ENCODE results near the gene ZNF76.

ZNF76 gene

DNA sequence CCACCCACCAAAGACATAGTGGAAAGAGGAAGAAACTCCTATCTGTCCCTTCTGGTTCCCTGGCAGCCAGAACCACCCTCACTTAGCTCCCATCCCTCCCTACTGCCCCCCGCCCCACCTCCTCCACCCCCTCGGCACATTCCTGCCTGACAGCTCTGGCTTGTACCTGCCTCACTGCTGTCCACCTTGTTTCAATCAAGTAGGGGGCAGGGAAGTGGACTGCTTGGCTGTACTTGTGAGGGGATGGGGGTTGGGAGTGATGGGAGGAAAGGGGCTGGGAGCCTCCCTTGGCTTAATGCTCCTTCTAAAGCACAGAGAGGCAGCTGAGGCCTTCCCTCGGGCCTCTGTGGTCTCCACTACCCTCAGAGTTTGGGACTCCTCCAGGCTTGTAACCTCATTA is 22.1 kb upstream of the ZNF76 start:
- DNase-seq (ENCODE audit: low read depth in 2 of 2), result no peak

DNA sequence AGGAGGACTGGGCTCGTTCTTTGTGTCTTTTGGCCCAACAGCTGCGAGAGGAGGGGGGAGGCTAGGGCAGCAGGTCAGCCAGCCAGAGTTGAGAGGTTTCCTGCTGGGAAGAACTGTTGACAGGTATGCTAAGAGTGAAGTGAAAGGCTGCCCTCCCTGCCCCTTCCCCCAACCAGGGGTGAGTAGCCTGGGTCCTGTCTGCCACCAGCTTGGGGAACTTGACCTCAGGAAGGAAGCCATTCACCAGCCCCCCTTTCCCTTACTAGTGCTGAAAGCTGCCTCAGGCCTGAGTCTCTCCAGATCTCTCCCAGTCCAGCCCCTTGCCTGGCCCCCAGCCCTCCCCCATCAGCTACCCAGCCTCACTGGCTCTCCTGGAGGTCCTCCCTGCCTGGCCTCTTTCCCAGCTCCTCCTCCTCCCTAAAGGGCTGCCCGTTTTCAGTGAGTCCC is 20.7 kb upstream of the ZNF76 start:
- DNase-seq (ENCODE audit: low read depth in 2 of 2), result no peak

DNA sequence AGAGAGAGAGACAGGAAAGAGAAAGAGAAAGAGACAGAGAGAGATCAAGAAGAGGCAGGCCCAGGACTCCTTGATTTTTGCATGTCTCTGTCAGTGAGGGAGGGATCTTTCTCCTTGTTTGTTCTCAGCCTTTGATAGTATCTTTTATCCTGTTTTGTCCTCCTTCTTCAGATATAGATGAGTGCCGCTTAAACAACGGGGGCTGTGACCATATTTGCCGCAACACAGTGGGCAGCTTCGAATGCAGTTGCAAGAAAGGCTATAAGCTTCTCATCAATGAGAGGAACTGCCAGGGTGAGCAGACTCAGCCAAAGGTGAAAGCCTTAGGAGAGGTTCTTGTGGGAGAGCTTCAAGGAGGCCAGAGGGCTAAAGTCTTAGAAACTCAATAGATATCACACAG is 20.0 kb upstream of the ZNF76 start:
- no peak for DNase-seq (ENCODE audit: low read depth in 2 of 2)

DNA sequence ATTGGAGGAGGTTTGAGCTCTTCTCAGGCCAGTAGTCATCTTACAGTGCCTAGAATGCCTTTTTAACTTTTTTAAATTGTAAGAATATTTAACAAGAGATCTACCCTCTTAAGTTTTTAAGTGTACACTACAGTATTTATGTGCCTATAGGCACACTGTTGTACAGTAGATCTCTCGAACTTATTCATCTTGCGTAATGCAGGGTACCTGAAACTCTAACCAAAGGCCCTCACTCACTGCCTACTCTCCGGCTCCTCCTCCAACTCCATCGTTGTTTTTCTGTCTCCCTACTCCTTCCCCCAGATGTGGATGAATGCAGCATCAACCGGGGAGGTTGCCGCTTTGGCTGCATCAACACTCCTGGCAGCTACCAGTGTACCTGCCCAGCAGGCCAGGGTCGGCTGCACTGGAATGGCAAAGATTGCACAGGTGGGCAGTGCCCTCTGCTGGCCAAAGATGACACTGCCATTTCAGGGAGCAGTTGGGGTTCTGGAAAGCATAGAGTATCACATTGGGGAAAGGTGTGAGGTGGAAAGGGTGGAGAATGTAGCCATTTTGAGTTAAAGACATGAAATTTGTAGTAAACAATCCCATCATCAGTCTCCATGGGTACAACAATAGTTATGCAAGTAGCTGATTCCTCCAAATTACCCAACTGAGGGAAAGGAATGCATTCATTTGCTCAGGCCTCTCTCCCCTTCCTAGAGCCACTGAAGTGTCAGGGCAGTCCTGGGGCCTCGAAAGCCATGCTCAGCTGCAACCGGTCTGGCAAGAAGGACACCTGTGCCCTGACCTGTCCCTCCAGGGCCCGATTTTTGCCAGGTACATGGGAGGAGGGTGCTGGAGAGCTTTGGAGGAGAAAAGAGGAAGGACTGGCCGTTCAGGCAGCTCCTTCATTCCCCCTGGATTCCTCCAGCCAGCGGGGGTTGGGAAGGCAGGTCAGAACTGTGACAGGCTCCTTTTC is 18.4 kb upstream of the ZNF76 start:
- peak; percentile 35 to 49 for DNase-seq (ENCODE audit: low read depth in 2 of 2)

DNA sequence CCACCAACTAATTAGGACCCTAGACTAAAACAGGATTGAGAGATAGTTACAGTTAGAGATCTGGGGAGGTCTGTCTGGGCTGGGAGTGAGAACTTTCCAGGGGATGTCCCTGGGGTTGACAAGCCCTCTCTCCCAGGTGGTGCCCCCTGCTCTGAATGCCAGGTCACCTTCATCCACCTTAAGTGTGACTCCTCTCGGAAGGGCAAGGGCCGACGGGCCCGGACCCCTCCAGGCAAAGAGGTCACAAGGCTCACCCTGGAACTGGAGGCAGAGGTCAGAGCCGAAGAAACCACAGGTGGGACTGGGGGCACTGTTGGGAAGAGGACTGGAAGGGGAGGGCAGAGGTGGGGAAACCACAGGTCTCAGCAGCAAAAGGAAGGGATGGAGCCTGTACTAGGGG is 17.0 kb upstream of the ZNF76 start:
- no peak for DNase-seq (ENCODE audit: low read depth in 2 of 2)

DNA sequence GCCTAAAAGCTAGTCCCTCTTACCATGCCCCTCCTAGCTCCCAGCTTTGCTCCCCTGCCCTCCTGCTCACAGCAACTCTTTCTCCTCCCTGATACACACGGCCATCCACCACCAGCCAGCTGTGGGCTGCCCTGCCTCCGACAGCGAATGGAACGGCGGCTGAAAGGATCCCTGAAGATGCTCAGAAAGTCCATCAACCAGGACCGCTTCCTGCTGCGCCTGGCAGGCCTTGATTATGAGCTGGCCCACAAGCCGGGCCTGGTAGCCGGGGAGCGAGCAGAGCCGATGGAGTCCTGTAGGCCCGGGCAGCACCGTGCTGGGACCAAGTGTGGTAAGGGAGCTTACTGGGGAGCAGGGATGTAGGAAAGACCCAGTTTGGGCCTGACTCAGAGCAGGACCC is 16.6 kb upstream of the ZNF76 start:
- no peak for DNase-seq (ENCODE audit: low read depth in 2 of 2)

DNA sequence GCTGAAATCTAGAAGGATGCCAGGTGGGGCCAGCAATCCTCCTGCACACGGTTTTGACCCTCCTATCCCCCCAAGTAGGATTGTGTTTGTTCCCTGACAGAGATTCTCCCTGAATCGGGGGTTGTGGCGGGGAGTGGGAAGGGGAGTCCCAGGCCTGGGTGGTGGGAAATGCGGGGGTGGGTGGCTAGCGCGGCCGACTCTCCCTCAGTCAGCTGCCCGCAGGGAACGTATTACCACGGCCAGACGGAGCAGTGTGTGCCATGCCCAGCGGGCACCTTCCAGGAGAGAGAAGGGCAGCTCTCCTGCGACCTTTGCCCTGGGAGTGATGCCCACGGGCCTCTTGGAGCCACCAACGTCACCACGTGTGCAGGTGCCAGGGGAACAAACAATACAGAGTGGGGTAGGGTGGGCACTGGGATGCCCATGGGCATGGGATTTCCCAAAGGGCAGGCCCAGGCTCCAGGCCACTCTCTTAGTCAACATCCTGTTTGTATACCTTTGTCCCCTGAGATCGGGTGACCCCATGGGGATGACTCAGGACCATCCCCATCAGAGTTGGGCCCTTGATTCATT is 16.1 kb upstream of the ZNF76 start:
- no peak for DNase-seq (ENCODE audit: low read depth in 2 of 2)

- no peak for DNase-seq (ENCODE audit: low read depth in 2 of 2)
Observed at GRCh38 chr6:35244551-35244950, 15.0 kb upstream of the ZNF76 start.

- DNase-seq (ENCODE audit: low read depth in 2 of 2), result no peak
Observed at GRCh38 chr6:35247642-35248231, 11.8 kb upstream of the ZNF76 start.

DNA sequence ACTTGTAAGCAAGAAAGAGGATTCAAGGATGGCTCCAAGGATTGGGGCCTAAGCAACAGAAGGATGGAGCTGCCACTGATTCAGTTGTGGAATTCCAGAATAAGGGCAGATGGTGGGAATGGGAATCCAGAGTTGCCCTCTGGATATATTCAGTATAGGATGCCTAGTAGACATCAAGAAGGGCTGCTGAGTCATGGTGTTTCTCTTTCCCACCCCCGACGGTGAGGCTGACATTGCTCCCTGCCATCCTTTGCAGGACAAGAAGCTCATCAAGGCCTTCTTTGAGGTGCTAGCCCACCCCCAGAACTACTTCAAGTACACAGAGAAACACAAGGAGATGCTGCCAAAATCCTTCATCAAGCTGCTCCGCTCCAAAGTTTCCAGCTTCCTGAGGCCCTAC is 11.2 kb upstream of the ZNF76 start:
- DNase-seq (ENCODE audit: low read depth in 2 of 2), result no peak

- no peak for DNase-seq (ENCODE audit: low read depth in 2 of 2)
Observed at GRCh38 chr6:35248965-35249364, 10.6 kb upstream of the ZNF76 start.

DNA sequence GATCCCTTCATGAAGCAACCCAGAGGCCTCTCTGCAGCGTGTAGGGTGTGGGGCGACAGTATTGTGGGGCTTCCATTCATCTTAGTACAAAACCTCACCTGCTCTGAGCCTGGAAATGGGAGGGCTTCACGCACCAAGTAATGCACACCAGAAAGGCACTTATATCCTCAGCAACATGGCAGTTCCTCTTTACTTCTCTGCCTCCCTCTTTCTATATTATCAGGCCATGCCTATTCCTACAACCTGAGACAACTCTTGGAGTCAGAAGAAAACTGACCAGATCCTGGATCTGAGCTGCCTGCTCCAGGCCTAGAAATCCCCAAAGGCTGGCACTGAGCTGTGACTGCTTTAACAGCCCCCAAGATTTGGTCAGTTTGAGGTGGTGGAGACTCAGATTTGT is 7.6 kb upstream of the ZNF76 start:
- DNase-seq (ENCODE audit: low read depth in 2 of 2), result no peak

DNA sequence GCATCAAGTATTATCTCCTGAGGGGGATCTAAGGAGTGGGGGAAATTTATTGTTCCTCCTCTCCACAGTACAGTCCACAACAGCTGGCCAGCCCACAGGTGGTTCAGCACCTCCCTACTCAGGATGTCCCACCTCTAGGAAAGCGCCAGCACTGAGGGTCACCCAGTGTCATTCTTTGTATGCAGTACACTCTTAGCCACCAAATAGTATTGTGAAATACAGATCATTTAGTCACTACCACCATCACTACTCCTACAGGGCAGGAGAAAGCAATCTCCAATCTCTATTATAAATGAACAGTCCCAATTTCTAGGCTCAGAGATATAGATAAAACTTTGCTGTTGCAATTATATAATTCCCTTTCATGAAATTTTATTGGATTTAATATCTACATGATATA is 6.3 kb upstream of the ZNF76 start:
- DNase-seq (ENCODE audit: low read depth in 2 of 2), result no peak

DNA sequence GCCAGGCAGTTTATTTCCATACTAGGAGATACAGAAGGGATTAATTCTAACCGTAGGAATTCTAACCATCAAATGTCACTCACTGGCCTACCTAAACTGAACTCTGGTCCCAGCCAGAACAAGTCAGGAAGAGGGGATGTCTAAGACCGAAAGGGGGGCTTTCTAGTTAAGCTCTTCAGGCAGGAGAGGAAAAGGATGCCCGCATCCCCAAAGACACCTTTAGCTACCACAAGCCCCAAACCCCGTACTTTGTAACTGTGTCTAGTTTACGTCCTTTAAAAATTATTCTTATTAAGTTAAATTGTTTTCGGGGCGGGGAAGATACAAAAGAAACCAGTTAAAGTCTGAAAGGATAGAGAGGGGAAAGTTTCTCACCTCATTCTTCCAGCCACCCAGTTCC is 1.2 kb upstream of the ZNF76 start:
- DNase-seq (ENCODE audit: low read depth in 2 of 2), result no peak

- peak; percentile 17 to 25 for DNase-seq (ENCODE audit: low read depth in 2 of 2)
Observed at GRCh38 chr6:35258858-35259193, 709 bp upstream of the ZNF76 start.

GRCh38 chr6:35259948-35260590 is 534 bp downstream of the ZNF76 start:
- peak; percentile 65 to 74 for DNase-seq (ENCODE audit: low read depth in 2 of 2)

DNA sequence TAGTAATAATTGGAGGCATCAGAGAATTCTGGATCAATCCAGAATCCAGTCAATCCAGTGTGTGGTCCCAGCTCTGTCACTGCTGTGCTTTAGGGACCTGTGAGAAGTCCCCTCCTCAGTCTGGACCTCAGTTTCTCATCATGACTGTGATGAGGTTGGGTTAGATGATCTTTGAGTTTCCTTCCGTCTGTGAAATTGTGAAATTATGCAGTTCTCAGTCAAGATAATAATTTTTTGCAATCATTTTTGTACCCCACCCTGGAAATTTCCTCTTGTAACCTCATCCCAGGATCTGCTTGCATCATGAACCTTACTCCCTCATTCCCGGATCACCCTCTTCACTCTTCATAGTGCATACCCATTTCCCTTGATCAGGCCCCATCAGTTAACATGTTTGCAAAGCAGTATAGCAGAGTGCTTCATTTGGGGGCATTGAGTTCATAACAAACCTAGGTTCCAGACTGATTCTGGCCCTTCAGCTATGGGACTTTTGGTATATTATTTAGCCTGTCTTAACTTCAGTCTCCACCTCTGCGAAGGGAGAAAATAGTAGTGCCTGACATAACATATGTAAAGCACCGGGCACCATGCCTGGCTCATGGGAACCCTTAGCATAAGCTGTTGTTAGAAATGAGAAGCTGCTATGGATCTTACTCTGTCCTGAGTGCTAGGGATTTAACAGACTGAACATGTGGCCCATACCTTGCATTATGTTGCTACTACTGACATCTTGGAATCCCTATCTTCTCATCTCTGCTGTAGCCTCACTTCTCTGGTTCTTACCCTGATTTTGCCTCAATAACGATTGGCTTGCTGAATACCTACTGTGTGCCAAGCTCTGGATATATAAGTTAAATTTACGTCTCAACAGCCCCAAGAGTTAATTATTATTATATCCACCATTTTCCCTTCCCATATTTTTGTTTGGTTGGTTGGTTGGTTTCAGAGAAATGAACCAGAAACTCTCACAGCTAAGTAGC is 1.3 kb downstream of the ZNF76 start:
- no peak for DNase-seq (ENCODE audit: low read depth in 2 of 2)

DNA sequence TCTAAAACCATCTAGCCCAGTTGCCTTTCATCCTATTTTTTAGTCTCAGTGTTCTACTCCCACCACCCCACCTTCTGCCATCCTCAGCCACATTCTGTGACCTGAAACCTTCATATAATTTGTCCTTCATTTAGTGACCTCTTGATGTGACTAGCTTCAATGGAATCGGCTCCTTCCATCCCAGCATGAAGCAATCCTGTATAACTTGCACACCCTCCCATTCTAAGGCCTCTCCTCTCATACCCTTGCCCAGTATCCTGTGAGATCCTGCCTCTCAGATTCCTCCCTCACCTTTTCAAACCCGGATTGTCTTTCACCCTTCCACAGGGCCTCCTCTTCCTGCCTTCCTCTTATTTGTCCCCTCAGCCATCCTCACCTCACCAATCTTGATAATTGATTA is 3.1 kb downstream of the ZNF76 start:
- DNase-seq (ENCODE audit: low read depth in 2 of 2), result no peak

DNA sequence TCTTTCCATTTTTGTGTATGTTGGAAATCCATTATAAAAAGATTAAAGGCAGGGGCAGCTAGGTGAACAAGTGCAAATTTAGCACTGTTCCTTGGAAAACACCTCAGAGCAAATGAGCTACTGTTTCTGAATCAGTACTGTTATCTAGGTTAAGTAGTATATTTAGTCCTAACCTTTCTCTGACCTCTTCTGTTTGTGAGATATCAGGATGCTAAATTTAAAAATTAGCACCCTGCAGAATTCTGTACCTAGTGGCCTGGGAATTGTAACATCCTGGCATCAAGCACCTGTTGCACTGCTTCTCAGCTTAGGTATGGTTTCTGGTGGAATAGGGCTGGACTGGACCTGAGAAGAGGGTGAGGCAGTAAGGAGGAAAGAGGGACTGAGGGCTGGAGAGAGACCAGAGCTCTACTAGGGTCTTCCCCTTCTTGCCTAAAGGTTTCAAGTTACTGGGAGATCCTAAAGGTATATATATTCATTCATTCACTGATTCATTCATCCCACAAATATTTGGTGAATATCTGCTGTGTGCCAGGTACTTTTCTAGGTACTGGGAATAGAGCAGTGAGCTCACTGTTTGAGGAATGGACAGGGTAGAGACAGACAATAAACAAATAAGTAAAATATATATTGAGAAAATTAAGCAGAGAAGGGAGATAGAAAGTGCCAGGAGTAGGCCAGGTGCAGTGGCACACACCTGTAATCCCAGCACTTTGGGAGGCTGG is 5.2 kb downstream of the ZNF76 start:
- no peak for DNase-seq (ENCODE audit: low read depth in 2 of 2)

GRCh38 chr6:35265523-35265922 is 6.0 kb downstream of the ZNF76 start:
- no peak for DNase-seq (ENCODE audit: low read depth in 2 of 2)

DNA sequence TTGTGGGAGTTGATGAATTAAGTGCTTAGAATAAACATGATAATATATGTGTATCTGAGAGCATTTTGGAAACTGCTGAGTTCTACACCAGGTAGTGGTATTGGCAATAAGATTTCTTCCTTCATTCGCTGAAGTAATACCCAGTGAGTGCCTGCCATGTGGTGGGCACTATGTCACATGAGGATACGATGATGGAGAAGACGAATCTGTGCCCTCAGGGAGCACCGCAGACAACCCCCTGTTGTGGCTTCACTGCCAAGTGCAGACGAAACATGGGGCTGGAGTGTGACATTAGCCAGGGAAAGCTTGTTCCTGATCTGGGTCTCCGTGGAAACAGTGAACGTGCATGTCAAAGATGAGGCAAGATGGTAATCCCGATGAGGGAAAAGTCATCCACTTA is 7.9 kb downstream of the ZNF76 start:
- no peak for DNase-seq (ENCODE audit: low read depth in 2 of 2)
